Measurements from ENCODE around the gene TMEM170A. TPM values are rescaled to one million over a fixed set of nuclear protein-coding genes. Genes with fewer than 3 reads are reported as not detected.
"Not testable (repeated sequence)": the region's sequence is repeated elsewhere in the genome, so short reads cannot be mapped to it uniquely, and the experiment has no call there.

TMEM170A gene
- total RNA-seq, 1 experiment from 2014 or later: 45.9 TPM

DNA sequence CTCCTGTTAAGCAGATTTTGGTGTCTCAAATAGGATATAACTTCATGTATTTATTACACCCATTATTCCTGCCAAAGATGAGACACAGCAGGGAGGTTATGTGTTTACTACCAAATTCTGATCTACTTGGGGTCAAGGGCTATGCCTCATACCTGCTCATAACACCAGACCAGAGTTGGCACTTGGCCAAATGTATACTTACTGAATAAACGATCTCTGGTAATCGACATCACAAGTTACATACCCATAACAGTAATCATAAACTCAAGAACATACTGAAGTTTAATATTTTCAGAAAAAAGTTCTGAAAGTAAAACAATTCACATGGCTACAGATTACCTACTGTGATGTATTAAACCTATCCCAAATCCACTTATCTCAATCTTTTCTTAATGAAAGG lies 2.9 kb downstream of the TMEM170A start:
- H3K27me3 ChIP-seq (ENCODE audit: low read length): no peaks in the 10 kb centered on the region
- peaks cover 10% of the 10 kb centered on the region for H3K4me1 ChIP-seq (ENCODE audit: low read length)
- H3K9ac ChIP-seq (ENCODE audit: low read length): no peak overlapping the region
- peaks cover 75% of the 10 kb centered on the region for H3K79me2 ChIP-seq (ENCODE audit: low read length)
- H4K20me1 ChIP-seq (ENCODE audit: insufficient read depth, low read depth, low read length): peaks cover 18% of the 10 kb centered on the region
- H3K9me3 ChIP-seq (ENCODE audit: low read length): no peaks in the 10 kb centered on the region
- H3K4me3 ChIP-seq (ENCODE audit: low read length): no peak overlapping the region
- H3K27ac ChIP-seq (ENCODE audit: low read length): no peak overlapping the region
- H3K36me3 ChIP-seq (ENCODE audit: insufficient read depth, low read length): no peaks in the 10 kb centered on the region
- DNase-seq: no peak
- no peak overlapping the region for H2AFZ ChIP-seq (ENCODE audit: low read length)
- no peak overlapping the region for H3K4me2 ChIP-seq (ENCODE audit: low read depth, low read length, poor library complexity, severe bottlenecking)
- H3K9me2 ChIP-seq (replicated peaks; ENCODE audit: insufficient read depth, low read length): no peaks in the 10 kb centered on the region

DNA sequence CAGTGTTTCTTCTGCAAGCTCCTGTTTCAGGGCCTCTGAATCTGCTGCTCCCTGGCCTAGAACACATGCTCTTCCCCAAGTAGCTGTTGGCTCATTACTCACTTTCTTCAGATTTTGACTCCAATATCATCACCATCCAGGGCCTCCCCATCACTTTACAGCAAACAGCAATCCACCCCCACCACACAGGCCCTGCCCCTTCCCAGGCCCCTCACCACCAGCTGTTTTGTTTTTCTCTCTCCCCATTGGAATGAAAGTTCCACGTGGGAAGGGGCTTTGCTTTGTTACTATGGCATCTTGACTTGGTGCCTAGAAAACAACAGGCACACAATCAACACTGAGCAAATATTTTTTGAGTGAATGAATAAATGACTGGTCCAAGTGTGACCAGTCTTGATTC lies 4.0 kb downstream of the TMEM170A start:
- no peaks in the 10 kb centered on the region for H3K36me3 ChIP-seq (ENCODE audit: insufficient read depth, low read length)

DNA sequence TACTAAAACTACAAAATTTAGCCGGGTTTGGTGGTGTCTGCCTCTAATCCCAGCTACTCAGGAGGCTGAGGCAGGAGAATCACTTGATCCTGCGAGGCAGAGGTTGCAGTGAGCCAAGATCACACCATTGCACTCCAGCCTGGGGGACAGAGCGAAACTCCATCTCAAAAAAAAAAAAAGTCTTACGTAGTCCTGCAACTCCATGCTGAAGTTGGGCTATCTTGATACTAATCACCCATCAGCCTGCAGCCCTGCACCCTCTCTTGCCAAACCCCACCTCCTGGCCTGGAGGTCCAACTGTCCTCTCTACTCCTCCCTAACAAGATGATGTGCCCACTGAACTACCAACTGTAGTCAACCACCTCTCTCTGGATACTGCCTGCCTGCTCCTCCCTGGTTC lies 4.8 kb downstream of the TMEM170A start:
- peaks cover 12% of the 10 kb centered on the region for H3K4me1 ChIP-seq (ENCODE audit: low read length)

More for the DNA sequence above, 4.0 kb downstream of the TMEM170A start:
- Histone ChIP-seq H3K4me2 (ENCODE audit: low read depth, low read length, poor library complexity, severe bottlenecking) (no peak overlapping the region), H3K4me3 (ENCODE audit: low read length) (no peak overlapping the region), H3K9me2 (replicated peaks; ENCODE audit: insufficient read depth, low read length) (no peaks in the 10 kb centered on the region), H3K9ac (ENCODE audit: low read length) (no peak overlapping the region), H3K4me1 (ENCODE audit: low read length) (peaks cover 10% of the 10 kb centered on the region), H4K20me1 (ENCODE audit: insufficient read depth, low read depth, low read length) (peaks cover 22% of the 10 kb centered on the region), H2AFZ (ENCODE audit: low read length) (no peak overlapping the region), H3K27ac (ENCODE audit: low read length) (no peak overlapping the region), H3K79me2 (ENCODE audit: low read length) (peaks cover 87% of the 10 kb centered on the region), H3K27me3 (ENCODE audit: low read length) (no peaks in the 10 kb centered on the region), H3K9me3 (ENCODE audit: low read length) (no peaks in the 10 kb centered on the region)
- DNase-seq: no peak

DNA sequence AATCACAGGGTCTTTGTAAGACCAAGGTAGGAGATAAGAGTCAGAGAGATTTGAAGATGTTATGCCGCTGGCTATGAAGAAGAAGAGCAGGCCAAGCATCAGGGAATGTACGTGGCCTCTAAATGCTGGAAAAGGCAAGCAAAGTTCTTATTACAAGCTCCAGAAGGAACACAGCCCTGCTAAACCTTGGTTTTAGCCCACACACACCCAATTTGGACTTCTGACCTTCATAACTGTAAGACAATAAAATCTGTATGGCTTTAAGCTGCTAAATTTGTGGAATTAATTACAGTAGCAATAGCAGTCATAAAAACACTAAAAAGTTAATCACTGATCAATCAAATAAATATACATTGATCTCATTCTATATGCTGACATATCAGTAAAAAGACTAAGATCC lies 6.0 kb downstream of the TMEM170A start:
- Histone ChIP-seq H3K27me3 (ENCODE audit: low read length) (no peaks in the 10 kb centered on the region), H3K4me2 (ENCODE audit: low read depth, low read length, poor library complexity, severe bottlenecking) (no peak overlapping the region), H3K4me1 (ENCODE audit: low read length) (peaks cover 14% of the 10 kb centered on the region), H3K36me3 (ENCODE audit: insufficient read depth, low read length) (no peaks in the 10 kb centered on the region), H3K27ac (ENCODE audit: low read length) (no peak overlapping the region), H3K9me3 (ENCODE audit: low read length) (no peaks in the 10 kb centered on the region), H4K20me1 (ENCODE audit: insufficient read depth, low read depth, low read length) (peaks cover 25% of the 10 kb centered on the region), H2AFZ (ENCODE audit: low read length) (no peak overlapping the region), H3K79me2 (ENCODE audit: low read length) (peaks cover 100% of the 10 kb centered on the region), H3K9ac (ENCODE audit: low read length) (no peak overlapping the region), H3K4me3 (ENCODE audit: low read length) (no peak overlapping the region), H3K9me2 (replicated peaks; ENCODE audit: insufficient read depth, low read length) (no peaks in the 10 kb centered on the region)
- no peak for DNase-seq

More for the DNA sequence above, 4.8 kb downstream of the TMEM170A start:
- Histone ChIP-seq H3K9ac (ENCODE audit: low read length) (no peak overlapping the region), H3K9me3 (ENCODE audit: low read length) (no peaks in the 10 kb centered on the region), H3K4me3 (ENCODE audit: low read length) (no peak overlapping the region), H3K36me3 (ENCODE audit: insufficient read depth, low read length) (no peaks in the 10 kb centered on the region), H3K27me3 (ENCODE audit: low read length) (no peaks in the 10 kb centered on the region), H4K20me1 (ENCODE audit: insufficient read depth, low read depth, low read length) (peaks cover 22% of the 10 kb centered on the region), H3K27ac (ENCODE audit: low read length) (no peak overlapping the region), H3K4me2 (ENCODE audit: low read depth, low read length, poor library complexity, severe bottlenecking) (no peak overlapping the region), H3K9me2 (replicated peaks; ENCODE audit: insufficient read depth, low read length) (no peaks in the 10 kb centered on the region), H2AFZ (ENCODE audit: low read length) (no peak overlapping the region), H3K79me2 (ENCODE audit: low read length) (peaks cover 94% of the 10 kb centered on the region)
- DNase-seq: no peak

DNA sequence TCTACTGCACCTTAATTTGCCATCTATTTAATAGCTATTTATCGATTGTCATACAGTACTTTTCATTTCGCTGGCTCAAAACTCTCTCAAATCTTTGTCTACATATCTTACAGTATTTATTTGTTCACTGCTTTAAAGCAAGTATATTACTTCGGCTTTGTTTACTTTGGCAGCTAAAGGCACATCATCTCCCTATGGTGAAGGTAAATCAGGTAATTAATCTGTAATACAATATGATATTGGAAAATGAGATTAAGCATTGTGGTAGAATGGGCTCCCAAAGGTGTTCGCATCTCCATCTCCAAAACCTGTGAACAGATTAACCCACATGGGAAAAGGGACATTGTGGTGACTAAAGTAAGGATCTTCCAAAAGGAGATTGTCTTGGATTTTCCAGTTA lies 6.5 kb downstream of the TMEM170A start:
- no peaks in the 10 kb centered on the region for H3K36me3 ChIP-seq (ENCODE audit: insufficient read depth, low read length)
- no peak overlapping the region for H3K4me3 ChIP-seq (ENCODE audit: low read length)
- H3K4me1 ChIP-seq (ENCODE audit: low read length): peaks cover 11% of the 10 kb centered on the region
- peaks cover 100% of the 10 kb centered on the region for H3K79me2 ChIP-seq (ENCODE audit: low read length)
- no peaks in the 10 kb centered on the region for H3K27me3 ChIP-seq (ENCODE audit: low read length)
- H3K9ac ChIP-seq (ENCODE audit: low read length): no peak overlapping the region
- no peak overlapping the region for H3K4me2 ChIP-seq (ENCODE audit: low read depth, low read length, poor library complexity, severe bottlenecking)
- no peak overlapping the region for H3K27ac ChIP-seq (ENCODE audit: low read length)
- H3K9me2 ChIP-seq (replicated peaks; ENCODE audit: insufficient read depth, low read length): no peaks in the 10 kb centered on the region
- H4K20me1 ChIP-seq (ENCODE audit: insufficient read depth, low read depth, low read length): peaks cover 26% of the 10 kb centered on the region
- no peak overlapping the region for H2AFZ ChIP-seq (ENCODE audit: low read length)
- DNase-seq: no peak
- H3K9me3 ChIP-seq (ENCODE audit: low read length): no peaks in the 10 kb centered on the region

DNA sequence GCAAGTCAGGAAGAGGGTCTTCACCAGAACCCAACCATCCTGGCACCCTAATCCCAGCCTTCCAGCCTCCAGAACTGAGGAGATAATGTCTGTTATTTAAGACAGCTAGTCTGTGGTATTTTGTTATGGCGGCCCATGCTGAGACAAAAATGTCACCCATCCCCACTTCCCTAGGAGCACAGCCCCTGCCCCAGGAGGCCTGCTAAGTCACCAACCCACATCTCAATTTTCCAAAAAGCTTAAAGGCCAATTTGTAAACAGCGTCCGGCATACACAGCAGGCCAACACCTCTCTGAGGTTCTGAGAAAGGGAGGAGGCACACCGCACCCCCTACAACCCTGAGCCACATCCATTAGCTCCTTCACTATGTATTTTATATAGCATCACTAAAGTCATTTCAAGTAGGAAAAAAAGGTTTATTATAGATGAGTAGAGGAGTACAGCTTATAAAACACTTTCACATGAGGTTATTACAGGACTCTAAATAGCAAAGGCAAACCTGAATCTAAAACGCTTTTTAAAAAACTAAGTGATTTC lies 6.9 kb downstream of the TMEM170A start:
- H3K27ac ChIP-seq (ENCODE audit: low read length): no peak overlapping the region
- H3K9me2 ChIP-seq (replicated peaks; ENCODE audit: insufficient read depth, low read length): no peaks in the 10 kb centered on the region
- H3K36me3 ChIP-seq (ENCODE audit: insufficient read depth, low read length): no peaks in the 10 kb centered on the region
- no peak overlapping the region for H3K4me3 ChIP-seq (ENCODE audit: low read length)
- H3K9ac ChIP-seq (ENCODE audit: low read length): no peak overlapping the region
- H3K79me2 ChIP-seq (ENCODE audit: low read length): peaks cover 100% of the 10 kb centered on the region
- no peaks in the 10 kb centered on the region for H3K9me3 ChIP-seq (ENCODE audit: low read length)
- peaks cover 6% of the 10 kb centered on the region for H3K4me1 ChIP-seq (ENCODE audit: low read length)
- H3K27me3 ChIP-seq (ENCODE audit: low read length): no peaks in the 10 kb centered on the region
- no peak overlapping the region for H3K4me2 ChIP-seq (ENCODE audit: low read depth, low read length, poor library complexity, severe bottlenecking)
- peaks cover 31% of the 10 kb centered on the region for H4K20me1 ChIP-seq (ENCODE audit: insufficient read depth, low read depth, low read length)
- H2AFZ ChIP-seq (ENCODE audit: low read length): no peak overlapping the region
- DNase-seq: no peak

DNA sequence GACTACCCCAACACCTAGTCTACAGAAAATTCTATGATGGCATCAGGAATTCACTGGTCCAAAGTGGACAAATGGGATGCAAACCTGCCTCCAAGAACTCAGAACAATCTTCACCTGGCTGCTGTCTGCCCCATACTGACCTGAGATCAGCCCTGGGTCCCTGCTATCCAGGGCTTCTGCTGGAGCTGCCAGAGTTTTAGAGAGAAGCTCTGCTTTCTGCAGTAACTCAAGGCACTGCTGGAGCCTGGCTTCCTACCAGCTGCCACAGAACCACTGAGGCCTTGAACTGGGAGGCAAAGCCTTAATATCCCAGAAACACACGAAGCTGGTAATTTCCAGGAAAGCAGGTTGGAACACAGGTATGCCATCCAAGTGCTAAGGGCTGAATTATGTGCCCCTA lies 7.5 kb downstream of the TMEM170A start:
- no peak for DNase-seq
- Histone ChIP-seq H3K9me3 (ENCODE audit: low read length) (no peaks in the 10 kb centered on the region), H3K79me2 (ENCODE audit: low read length) (peaks cover 98% of the 10 kb centered on the region), H3K4me2 (ENCODE audit: low read depth, low read length, poor library complexity, severe bottlenecking) (no peak overlapping the region), H3K4me3 (ENCODE audit: low read length) (no peak overlapping the region), H3K4me1 (ENCODE audit: low read length) (0 out of 2 replicates have a peak, but pooled peaks cover 3% of the 10 kb centered on the region), H4K20me1 (ENCODE audit: insufficient read depth, low read depth, low read length) (peaks cover 31% of the 10 kb centered on the region), H2AFZ (ENCODE audit: low read length) (no peak overlapping the region), H3K27me3 (ENCODE audit: low read length) (no peaks in the 10 kb centered on the region), H3K27ac (ENCODE audit: low read length) (no peak overlapping the region), H3K9me2 (replicated peaks; ENCODE audit: insufficient read depth, low read length) (no peaks in the 10 kb centered on the region), H3K9ac (ENCODE audit: low read length) (no peak overlapping the region), H3K36me3 (ENCODE audit: insufficient read depth, low read length) (no peaks in the 10 kb centered on the region)

DNA sequence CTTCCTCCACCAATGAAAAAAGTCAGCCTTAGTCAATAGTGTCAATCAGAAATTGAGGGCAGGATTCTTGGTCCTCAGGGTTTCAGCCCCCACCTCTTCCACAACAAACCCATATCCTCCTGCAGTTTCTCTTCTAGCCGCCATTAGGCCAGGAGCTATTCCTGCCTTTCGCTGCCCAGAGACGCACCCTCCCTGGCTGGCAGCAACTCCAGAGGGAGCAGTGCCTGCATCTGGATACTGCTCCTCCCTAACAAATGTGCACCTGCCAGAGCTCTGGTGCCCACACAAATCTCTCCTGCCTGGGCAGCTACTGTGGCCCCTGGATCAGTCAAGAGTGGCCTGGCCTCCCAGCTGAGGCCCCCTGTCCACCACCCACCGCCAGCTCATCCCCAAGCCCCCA lies 8.0 kb downstream of the TMEM170A start:
- H3K36me3 ChIP-seq (ENCODE audit: insufficient read depth, low read length); H3K27ac ChIP-seq (ENCODE audit: low read length); H3K4me2 ChIP-seq (ENCODE audit: low read depth, low read length, poor library complexity, severe bottlenecking); H3K9ac ChIP-seq (ENCODE audit: low read length); H2AFZ ChIP-seq (ENCODE audit: low read length); H3K27me3 ChIP-seq (ENCODE audit: low read length); H3K9me2 ChIP-seq (replicated peaks; ENCODE audit: insufficient read depth, low read length); DNase-seq; H3K4me1 ChIP-seq (ENCODE audit: low read length); H3K9me3 ChIP-seq (ENCODE audit: low read length); H3K4me3 ChIP-seq (ENCODE audit: low read length): not testable (repeated sequence)
- peaks cover 95% of the 10 kb centered on the region for H3K79me2 ChIP-seq (ENCODE audit: low read length)
- peaks cover 31% of the 10 kb centered on the region for H4K20me1 ChIP-seq (ENCODE audit: insufficient read depth, low read depth, low read length)

Measured in Karpas-422 (cell line).